HG03521 (cell line): Measurements from ENCODE around the gene THAP5.
A peak's percentile ranks its signal among the peaks of the same experiment; 100 is the strongest.

Experiments used
- ATAC-seq: cut with Tn5 transposase; IDR thresholded peaks from one replicate; pipeline ENCODE4 v1.9.1; 2021; ENCODE audit warnings: mild to moderate bottlenecking, moderate library complexity; ENCODE audit not compliant: unreplicated experiment

Gene THAP5, protein sequence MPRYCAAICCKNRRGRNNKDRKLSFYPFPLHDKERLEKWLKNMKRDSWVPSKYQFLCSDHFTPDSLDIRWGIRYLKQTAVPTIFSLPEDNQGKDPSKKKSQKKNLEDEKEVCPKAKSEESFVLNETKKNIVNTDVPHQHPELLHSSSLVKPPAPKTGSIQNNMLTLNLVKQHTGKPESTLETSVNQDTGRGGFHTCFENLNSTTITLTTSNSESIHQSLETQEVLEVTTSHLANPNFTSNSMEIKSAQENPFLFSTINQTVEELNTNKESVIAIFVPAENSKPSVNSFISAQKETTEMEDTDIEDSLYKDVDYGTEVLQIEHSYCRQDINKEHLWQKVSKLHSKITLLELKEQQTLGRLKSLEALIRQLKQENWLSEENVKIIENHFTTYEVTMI

GRCh38 chr7:108569381-108570145 is at the start of gene THAP5, which contains the start of gene DNAJB9:
Gene THAP5, minus strand, starts transcription at chr7:108569706. Its CDS starts 137 bp downstream, at chr7:108569569.
Gene DNAJB9, plus strand, starts transcription at chr7:108569874. Its CDS starts 1,853 bp downstream, at chr7:108571727.
- ATAC-seq = peak; percentile 95

DNA sequence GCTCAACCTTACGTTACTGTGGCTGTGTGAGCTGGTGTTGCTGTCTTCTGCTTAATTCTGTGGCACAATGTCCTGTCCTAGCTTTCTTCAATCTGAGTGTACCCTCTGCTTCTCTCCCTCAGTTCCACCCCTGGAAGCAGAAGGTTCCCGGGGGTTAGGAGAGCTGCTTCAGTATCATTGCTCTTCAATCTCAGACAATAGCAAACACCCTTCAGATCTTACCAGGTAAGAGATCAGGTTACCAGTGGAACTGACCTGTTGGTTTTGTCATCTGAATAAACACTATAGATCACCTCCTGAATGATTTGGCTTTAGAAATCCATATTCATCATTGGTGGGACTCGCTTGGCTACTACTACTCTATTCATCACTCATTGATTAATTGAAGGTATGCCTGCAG is 48.5 kb upstream of the THAP5 start:
- ATAC-seq = no peak

DNA sequence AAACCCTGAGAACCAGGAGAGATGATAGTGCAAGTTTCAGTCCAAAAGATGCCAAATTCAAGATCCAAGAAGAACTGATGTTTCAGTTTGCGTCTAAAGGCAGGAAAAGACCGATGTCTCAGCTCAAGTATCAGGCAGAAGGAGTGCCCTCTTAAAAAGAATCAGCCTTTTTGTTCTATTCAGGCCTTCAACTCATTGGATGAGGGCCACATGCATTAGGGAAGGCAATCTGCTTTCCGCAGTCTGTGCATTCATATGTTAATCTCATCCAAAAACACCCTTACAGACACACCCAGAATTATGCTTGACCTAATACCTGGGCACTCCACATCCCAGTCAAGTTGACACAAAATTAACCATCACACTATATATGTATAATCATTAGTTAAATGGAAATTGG is 45.4 kb upstream of the THAP5 start:
- no peak for ATAC-seq

DNA sequence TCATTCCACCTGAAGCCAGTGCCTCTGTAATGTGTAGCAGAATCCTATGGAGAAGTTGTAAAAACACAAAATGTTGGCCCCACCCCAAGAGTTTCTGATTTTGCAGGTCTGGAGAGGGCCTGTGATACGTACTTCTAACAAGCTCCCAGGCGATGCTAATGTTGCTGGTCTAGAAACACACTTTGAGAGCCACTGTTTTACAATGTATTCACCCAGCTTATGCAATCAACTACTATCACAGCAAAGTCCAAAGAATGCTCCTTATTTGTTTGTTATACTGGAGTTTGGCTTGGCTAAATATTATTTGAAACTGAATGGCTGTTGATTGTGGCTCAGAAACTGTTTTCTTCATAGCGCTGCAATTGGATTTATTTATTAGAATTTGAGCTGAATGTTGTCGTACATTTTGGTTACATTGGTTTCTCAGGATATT is 44.5 kb upstream of the THAP5 start:
- no peak for ATAC-seq

- peak; percentile 70 for ATAC-seq
These were observed 43.8 kb upstream of the THAP5 start for GRCh38 chr7:108613147-108613948.

- no peak for ATAC-seq
These were observed 41.8 kb upstream of the THAP5 start for GRCh38 chr7:108611268-108611667.

DNA sequence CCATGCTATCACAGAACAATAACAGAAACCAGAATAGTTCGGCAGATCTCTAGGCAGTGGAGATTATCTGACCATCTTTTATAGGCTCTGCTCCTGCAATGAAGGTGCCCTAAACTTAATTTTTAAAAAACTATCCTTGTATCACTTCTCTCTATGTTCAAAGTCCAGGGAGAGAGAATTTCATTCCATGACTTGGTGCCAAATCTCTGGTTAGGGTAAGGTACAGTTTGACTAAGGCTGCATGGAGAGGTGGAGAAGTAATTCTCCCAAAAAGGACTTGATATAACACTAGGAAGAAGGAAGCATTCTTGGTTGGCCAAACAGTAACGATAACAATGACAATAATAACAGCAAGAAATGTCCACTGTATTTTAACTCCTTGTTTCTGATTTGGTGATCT is 40.1 kb upstream of the THAP5 start:
- no peak for ATAC-seq

DNA sequence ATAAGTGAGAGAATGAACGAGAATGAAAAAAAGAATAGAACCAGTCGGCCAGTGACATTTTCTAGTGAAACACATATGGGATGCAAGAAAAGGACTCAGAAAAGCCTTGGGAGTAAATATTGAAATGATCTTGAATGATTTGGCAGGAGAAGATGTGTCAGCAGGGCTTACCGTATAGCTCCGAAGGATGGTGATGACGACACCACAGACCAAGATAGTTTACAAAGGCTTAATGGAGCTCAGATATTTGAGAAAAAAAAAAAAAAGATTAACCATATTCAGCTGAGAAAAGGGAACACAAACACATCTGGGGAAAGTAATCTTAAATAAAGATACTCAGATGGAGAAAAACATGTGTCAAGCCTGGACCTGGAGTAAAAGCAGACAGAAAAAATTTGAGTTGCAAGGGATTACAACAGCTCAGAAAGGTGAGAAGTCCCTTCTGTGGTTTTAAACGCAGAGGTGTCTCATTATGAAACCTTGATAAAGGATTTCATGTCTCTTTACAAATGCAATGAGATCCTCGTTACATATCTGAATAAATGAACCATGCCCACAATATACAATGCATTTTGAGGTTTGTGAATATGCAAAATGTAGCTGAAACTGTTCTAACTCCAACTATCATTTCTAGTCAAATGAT is 36.2 kb upstream of the THAP5 start:
- ATAC-seq = no peak

GRCh38 chr7:108604307-108605077 is 35.0 kb upstream of the THAP5 start:
- no peak for ATAC-seq

DNA sequence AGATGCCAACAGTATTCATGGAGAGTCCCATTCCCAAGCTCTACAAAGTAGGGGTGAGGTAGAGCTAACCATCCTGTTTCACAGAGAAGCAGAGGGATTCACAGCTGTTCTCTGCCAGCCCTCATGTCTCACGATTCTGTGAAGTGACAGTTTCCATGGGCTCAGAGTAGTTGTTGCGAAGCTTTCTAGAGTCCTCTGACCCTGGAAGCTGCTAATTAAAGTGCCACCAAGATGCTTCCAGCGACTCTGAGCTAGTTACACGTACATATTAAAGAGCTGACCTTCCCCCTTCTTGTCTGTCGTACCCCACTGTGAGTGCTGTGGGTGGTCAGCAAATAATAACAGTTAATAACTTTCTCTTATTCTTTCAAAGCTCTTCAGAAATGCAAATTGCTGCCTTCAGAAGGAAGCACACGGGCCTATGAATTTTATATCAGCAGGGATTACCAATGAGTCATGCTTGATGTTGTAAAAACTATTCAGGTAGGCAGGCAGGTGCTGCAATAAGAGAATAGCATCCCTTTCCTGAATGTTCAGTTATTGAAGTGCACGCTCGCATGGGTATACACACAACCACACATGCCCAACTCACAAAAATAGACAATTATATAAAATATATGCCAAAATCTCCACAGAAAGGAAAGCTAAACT is 34.3 kb upstream of the THAP5 start:
- ATAC-seq = no peak

DNA sequence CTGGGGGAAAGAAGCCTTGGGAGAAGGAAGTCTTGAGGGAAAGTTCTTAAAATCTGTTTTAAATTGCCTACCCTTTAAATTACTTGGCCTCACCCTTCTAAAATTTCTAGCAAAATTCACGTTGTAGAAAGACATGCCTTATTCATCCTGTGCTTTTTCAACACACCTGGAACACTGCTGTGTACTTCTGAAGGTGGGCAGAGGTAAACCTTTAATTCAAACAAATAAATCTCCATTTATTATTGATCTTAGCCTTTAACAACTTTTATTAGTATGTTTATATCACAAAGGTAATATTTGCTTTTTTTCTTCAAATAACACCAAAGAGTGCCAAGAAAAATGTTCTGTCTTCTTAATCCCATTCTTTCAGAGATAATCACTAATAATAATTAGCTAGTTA is 30.9 kb upstream of the THAP5 start:
- ATAC-seq = no peak

DNA sequence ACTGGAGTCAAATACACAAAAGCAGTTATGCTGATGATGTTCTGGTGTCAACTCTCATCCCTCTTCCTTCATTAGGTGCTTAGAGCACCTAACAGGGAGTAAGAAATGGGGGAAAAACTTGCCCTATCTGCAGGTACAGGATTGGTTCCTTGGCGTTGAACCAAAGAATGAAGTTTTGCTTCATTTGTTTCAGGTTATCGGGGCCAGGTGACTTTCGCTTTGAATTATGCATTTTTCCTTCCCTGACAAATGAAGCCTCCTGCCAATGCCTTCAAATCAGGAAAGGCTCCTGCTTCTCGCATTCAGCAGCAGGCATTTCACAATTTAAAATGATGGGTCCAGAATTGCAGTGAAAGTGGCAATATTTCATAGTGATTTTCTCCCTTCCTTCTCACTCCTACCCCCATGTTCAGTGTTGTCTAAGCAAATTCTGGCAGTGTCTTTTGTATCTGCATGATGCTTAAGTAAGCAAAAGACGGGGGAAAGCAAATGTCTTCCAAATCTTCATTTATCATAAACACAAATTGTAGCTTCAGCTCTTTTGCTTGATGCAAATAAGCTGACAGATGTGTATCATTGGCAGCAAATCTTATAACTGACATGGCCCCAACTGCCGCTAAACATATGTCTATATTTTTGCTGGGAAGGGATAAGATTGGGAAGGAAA is 29.5 kb upstream of the THAP5 start:
- no peak for ATAC-seq

GRCh38 chr7:108598153-108598552 is 28.6 kb upstream of the THAP5 start:
- no peak for ATAC-seq

DNA sequence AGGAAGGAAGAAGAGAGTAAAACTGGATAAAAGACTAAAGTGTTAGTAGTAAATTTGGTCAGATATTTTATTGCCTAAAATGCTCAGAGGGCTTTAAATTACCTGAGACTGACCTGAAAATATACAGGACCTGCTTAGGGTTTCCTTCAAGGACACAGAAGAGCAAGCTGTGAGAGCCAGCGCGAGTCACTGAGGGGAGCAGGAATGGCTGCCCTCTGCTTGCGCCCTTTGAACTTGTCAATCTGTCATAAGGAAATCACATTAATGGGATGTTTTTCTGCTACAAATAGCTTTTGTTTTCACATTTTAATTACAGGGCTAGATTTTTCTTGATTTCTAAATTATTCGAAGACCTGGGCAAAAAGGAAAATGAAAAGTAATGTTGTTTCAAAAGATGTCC is 27.1 kb upstream of the THAP5 start:
- ATAC-seq = no peak

GRCh38 chr7:108592646-108593201 is 23.2 kb upstream of the THAP5 start:
- ATAC-seq = no peak

GRCh38 chr7:108590606-108591005 is 21.1 kb upstream of the THAP5 start:
- no peak for ATAC-seq

DNA sequence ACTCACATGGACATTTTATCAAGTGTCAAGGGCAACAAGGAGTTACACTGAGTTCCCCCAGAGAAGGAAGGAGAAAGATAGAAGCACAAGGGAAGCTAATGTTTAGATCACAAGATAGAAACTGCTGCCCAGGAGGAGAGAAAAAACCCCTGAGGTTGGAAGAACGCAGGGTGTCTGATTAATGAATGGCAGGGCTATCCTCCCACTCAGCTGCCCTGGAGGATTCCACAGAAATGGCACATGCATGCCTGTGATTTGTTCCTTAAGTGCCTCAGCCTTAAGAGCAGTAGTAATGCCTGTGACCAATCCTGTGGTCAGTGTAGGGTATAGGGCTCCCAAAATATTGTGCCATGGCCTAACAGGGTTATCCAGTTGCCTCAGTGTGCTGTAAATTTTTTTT is 20.4 kb upstream of the THAP5 start:
- ATAC-seq = no peak

DNA sequence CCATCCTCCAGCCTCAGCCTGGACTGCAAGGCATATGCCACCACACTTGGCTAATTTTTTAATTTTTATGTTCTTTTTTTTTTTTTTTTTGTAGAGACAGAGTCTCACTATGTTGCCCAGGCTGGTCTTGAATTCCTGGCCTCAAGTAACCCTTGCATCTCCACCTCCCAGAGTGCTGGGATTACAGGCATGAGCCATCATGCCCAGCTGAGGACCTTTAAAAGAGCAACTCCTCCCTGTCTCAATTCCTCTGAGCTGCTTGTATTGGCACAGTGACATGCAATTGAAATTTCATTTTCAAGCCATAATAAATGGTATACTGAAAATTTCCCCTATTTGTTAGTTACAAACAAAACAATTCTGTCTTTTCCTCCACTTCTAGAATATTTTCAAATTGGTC is 19.7 kb upstream of the THAP5 start:
- no peak for ATAC-seq

- ATAC-seq = no peak
These were observed 16.8 kb upstream of the THAP5 start for GRCh38 chr7:108586274-108586710.
